GM04503 (cell line): ENCODE results near the gene NRXN2.

Source experiments
- DNase-seq: peaks from one replicate; pipeline ENCODE4 v3.0.0-alpha.2; 2012; ENCODE audit warnings: low read depth

The NRXN2 gene

DNA sequence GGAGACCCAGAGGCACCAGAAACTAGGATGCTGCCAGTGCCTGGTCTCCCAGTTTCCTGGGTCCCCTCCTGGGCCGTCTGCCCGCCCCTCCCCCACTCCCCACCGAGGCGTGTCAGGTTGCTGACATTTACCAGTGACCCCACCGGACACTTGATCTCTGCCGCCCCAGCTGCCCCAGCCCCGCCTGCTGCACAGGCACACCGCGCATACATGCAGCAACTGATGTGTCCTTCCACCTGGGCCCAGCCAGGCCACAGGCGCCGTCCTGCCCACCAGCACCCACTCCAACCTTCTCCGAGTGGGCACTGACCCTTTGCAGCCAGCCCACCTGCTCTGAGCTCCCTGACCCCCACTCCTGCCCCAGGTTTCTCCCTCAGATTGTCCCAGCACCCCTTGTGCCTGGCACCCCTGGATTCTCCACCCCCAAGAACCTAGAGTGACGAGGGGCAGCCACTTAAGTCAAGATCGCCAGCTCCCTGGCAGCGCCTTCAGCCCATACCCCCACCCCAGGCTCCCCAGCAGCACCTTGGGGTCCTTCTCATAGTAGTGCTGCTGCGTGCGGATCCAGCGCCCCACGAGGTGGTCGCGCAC, 36.2 kb upstream of the NRXN2 start:
- DNase-seq: no peak

DNA sequence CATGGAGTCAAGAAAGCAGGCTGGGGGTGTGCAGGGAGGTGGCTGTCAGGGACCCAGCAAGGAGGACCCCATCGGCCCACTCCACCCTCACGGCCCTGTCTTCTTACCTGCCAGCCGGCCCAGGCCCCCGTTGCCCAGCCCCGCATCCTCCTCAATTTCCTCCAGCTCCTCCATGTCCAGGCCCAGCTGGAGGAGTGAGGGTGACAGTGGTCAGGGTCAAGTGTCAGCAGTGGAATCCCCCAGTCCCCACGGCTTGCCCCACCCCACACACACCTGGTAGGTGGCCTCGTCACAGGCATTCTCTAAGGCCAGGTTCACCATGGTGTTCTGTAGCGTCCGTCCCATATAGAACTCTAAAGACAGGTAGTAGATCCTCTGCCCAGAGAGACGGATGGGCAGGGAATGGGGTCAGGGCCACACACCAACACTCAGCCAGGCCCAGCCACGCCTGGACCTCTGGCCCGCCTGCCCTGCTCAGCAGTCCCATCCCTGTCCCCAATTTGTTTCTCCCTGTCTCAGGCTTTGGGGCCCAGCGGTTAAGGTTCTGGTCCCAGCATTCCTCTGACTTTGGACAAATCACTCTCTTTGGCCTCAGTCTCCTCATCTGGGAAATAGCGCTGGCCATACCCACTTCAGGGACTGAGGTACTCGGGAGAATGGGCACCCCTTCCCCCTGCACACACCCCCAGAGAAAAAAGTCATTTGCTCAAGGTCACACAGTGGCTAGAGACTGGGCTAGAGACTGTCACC, 35.5 kb upstream of the NRXN2 start:
- no peak for DNase-seq

- no peak for DNase-seq
Observed at GRCh38 chr11:64757549-64758329, 34.7 kb upstream of the NRXN2 start.

- no peak for DNase-seq
Observed at GRCh38 chr11:64755681-64756361, 32.8 kb upstream of the NRXN2 start.

- no peak for DNase-seq
Observed at GRCh38 chr11:64754919-64755662, 32.1 kb upstream of the NRXN2 start.

DNA sequence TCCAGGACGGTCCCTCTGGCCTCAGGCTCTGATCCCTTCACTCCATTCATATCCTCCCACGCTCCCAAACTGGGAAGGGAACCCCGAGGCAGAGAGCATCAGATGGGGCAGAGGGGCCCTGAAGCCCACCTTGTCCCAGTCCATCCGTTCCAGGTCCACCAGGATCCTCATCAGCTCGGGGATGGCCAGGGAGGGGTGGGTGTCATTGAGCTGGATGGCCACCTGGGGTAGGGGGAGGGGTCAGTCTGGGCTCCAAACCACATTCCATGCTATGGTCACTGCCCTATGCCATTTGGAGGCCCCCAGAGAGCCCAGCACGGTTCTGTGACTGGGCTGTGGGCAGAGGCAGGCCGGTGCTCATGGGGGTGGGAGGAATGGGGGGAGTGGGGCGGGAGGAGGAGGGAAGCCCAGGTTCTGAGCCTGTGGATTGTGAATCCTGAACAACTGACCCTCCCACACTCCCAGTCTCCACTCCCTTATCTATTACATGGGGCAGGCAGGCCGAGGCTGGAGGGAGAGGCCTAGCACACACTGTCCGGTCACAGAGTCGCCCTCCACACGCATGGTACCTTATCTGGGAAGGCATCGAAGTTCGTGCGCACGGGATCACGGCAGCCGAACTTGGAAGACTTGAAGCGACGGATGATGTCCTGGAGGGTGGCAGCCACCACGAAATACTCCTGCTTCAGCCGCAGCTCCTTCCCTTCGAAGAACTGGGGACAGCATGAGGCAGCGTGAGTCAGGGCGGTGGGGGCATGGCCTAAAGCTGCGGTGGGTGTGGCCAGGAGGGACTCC, 31.3 kb upstream of the NRXN2 start:
- DNase-seq: no peak

- DNase-seq: no peak
Observed at GRCh38 chr11:64753380-64754123, 30.6 kb upstream of the NRXN2 start.

DNA sequence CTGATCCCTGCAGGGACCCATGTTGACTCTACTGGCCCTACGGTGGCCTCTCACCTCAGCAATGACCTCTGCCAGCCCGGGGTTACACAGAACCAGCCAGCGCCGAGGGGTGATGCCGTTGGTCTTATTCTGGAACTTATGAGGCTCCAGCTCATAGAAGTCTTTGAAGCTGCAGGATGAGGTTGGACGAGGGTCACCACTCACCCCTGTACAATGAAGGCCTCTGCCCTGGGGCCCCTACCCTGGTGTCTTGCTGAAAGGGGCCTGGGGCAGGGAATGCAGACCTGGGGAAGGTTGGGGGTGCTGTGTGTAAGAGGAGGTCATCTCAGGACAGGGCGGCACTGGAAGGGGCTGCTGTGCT, 30.0 kb upstream of the NRXN2 start:
- DNase-seq: no peak

GRCh38 chr11:64752175-64752970, 29.4 kb upstream of the NRXN2 start:
- DNase-seq: no peak

GRCh38 chr11:64751580-64751979, 28.6 kb upstream of the NRXN2 start:
- DNase-seq: no peak

DNA sequence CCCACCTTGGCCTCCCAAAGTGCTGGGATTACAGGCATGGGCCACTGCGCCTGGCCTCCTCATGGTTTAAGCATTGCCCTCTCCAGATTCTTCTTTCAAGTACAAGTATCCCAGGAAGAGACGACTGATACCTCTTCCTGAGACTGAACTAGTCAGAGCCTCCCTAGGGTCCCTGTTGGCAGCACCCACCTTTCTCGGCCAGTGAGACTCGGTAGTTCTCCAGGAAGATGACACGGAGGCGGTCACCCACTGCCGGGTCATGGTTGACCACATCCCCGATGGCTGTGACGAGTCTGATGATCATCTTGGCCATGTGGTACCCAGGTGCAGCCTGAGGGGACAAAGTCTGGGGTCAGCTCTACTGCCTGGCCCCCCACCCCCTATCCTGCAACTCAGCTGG, 28.1 kb upstream of the NRXN2 start:
- no peak for DNase-seq

DNA sequence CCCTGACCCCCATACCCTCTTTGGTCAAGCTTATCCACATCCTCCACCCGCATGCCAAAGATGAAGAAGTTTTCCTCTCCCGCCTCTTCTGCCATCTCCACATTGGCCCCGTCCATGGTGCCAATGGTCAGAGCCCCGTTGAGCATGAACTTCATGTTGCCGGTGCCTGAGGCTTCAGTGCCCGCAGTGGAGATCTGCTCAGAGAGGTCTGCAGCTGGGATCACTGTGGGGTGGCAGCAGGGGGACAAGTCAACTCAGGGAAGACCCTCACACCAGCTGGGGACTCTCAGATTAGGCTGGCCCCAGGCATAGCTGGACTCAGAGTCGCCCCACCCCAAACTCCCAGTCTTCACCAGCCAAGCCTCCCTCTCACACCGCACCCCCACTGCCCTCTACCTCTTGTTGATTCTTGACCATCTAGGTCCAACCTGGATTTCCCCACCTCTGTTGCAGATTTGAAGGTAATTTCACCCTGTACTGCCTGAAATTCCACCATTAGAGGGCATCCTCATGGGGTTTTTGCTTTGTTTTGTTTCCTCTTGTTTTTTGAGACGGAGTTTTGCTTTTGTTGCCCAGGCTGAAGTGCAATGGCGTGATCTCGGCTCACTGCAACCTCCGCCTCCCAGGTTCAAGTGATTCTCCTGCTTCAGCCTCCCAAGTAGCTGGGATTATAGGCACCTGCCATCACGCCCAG, 27.5 kb upstream of the NRXN2 start:
- no peak for DNase-seq

DNA sequence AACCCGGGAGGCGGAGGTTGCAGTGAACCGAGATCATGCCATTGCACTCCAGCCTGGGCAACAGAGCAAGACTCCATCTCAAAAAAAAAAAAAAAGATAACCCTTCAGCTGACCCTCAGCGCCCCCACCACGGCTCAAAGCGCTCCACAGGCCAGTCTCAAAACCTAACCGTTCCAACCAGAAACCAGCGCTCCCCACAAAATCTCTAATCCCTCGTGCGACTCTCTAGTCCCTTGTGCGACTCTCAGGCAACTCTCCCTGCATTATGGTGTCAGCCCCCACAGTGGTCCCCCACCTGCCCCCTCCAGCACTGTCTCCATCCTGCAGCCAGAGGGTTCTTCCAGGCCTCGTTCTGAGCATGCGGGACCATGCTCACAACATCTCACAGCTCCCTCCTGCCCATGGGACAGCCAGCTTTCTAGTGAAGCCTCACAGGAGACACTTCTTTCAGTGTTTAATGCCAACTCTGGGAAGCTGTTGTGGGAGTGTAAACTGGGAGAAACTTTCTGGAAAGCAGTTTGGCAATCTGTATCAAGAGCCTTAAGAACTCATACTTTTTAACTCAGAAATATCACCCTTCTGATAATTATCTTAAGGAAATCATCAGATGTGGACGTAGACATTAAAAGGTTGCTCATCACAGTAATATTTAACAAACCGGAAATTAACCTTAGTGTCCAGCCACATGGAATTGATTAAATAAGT, 25.1 kb upstream of the NRXN2 start:
- peak; percentile 79 for DNase-seq

- no peak for DNase-seq
Observed at GRCh38 chr11:64746486-64746885, 23.5 kb upstream of the NRXN2 start.

DNA sequence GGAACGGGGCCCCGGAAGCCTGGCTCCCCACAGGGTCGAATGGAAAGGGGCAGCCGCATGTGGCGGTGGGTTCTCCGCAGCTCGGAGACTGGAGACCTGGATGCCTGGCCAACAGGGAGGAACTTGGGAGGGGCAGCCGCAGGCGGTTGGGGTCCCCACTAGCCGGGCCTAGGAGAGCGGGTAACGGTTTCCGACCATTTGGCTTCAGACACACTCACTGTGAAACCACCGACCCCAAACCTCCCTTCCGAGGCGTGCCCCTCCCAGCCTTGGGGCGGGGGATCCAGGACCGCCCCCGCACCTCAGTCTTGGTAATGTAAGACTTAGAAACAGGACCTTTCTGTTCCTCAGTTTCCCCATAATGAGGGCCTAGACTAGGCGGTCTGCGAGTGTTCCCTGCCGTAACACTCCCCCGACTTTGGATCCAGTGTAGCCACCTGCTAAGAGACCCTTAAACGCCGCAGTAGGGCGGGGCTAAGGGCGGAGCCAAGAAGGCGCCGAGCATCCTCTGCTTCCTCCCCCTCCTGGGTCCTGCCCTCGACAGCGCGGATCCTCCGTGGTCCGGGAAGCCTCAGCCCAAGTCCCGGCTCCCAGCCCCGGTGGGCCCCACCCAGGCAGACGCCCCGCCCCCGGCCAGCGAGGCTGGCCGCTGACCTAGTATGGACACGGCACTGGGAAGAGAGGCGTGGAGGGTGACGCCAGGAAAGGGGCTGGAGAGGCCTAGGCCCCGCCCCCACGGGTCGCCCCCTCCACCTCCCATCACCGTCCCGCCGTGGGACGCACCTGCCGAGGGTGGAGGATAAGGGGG, 22.7 kb upstream of the NRXN2 start:
- DNase-seq: no peak

DNA sequence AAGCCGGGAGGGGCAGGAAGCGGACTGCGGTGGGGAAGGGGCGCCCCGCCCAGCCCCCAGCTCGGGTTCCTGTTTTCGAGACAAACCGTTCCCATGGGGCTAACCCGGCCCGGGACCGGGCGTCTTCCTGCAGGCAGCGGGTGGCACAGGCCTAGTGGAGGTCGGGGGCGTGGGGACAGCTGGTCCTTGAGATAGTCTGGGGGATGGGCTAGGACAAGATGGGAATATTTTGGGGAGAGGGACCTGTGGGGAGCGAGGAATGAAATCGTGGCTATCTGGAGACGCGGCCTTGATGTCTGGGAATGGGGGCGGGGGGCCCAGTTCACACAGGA, 22.2 kb upstream of the NRXN2 start:
- no peak for DNase-seq

DNA sequence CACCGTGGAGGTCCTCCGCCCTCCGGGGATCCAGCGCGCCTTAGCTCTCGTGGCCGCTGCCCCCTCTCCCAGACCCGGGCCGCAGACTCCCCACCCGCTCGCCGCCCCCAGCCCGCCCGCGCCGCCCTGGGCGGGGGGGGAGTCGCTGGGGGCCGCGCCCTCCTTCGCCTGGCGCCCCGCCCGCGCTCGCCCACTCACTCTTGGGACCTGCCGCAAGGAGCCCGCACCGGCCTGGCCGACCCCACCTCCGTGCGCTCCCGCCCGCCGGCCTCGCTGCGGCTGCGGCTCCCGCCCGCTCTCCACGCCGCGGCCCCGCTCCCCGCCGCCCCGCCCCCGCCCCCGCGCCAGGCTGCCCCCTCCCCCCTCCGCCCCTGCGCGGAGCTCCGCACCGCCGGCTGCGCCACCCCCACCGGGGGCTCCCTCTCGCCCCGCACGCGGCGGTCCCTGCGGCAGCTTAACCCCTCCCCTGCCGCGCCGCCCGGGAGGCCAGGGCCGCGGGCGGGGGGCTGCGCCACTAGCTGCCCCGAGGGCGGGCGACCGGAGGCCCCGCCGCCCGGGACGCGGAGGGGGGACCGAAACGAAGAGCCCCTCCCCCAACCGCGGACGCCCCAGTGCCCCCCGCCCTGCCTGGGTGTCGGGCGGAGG, 21.7 kb upstream of the NRXN2 start:
- no peak for DNase-seq
